HG02610 (cell line): Measurements from ENCODE around the gene RAB40C.

Experiments used
- ATAC-seq: cut with Tn5 transposase; IDR thresholded peaks from one replicate; pipeline ENCODE4 v1.9.1; 2021; ENCODE audit warnings: mild to moderate bottlenecking, moderate library complexity; ENCODE audit not compliant: unreplicated experiment

The RAB40C gene

DNA sequence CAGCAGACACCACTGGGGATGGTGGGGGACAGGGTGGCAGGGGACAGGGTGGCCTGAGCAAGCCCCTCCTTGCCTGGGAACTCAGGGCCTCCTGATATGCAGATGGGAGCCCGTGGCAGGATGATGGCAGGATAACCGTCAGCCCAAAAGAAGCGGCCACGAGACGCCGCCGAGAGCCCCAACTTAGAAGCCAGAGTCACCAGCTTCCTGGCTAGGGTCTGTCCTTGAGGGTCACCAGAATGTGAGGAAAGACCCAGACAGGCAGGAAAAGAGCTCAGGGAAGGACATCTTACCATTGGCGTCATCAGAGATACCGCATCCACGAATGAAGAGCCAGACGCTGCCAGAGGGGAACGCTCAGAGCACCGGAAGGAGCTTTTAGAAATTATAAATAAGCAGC, 19.4 kb downstream of the RAB40C start:
- no peak for ATAC-seq

- ATAC-seq, result no peak
These were observed 20.1 kb downstream of the RAB40C start for GRCh38 chr16:609984-610383.

- no peak for ATAC-seq
These were observed 20.9 kb downstream of the RAB40C start for GRCh38 chr16:610513-611381.

DNA sequence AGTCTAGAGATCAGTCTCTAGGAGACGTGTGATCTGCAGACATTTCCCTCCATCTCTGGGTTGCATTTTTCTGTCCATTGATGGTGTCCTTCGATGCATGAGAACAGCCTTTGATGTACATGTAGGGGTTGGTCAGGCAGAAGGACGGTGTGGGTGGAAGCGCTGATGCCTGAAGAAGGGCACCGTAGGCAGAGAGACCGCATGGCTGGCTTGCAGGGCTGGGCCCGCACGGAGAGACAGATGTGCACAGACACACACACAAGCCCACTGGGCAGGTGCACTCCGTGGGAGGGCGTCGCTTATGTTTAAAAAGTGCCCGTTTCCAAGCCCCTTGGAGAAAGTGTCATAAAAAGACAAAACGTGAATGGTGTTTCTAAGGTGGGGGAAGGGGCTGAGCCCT, 25.3 kb downstream of the RAB40C start:
- no peak for ATAC-seq

GRCh38 chr16:616733-617586, 27.1 kb downstream of the RAB40C start:
- ATAC-seq, result no peak

GRCh38 chr16:617855-618254, 28.0 kb downstream of the RAB40C start:
- no peak for ATAC-seq

DNA sequence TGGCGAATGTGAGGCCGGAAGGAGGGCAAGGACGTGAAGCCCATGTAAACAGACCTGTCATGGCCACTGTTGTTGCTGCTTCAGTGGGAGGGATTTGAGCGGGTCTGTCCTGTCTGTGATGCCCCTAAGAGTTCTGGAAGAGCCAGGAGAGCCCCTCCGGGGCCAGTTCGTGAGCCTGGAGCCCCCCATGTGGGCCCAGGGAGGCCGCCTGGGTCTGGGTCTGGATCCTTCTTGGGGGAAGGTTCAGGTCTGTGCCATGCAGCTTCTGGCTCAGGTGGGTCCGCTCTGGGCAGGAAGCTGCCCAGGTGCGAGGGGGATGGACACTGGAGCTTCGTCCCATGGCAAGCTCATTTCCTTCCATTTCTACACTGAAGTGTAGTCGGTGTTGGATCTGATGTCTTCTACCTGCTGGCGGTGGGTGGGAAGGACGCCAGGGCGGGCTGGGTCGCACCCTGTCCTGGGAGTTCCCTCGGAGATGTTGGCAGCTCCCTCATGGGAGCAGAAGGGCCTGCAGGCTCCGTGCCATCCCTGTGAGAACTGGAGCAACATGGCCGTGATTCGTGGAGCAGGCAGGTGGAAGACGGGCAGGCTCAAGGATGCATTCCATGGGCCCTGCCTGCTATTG, 29.7 kb downstream of the RAB40C start:
- ATAC-seq, result no peak

GRCh38 chr16:620700-621525, 31.0 kb downstream of the RAB40C start:
- ATAC-seq, result no peak

GRCh38 chr16:621526-622105, 31.8 kb downstream of the RAB40C start:
- ATAC-seq, result no peak

GRCh38 chr16:622920-623280, 33.0 kb downstream of the RAB40C start:
- ATAC-seq, result no peak

GRCh38 chr16:624526-625070, 34.7 kb downstream of the RAB40C start:
- ATAC-seq, result no peak

- no peak for ATAC-seq
These were observed 35.5 kb downstream of the RAB40C start for GRCh38 chr16:625117-625976.

DNA sequence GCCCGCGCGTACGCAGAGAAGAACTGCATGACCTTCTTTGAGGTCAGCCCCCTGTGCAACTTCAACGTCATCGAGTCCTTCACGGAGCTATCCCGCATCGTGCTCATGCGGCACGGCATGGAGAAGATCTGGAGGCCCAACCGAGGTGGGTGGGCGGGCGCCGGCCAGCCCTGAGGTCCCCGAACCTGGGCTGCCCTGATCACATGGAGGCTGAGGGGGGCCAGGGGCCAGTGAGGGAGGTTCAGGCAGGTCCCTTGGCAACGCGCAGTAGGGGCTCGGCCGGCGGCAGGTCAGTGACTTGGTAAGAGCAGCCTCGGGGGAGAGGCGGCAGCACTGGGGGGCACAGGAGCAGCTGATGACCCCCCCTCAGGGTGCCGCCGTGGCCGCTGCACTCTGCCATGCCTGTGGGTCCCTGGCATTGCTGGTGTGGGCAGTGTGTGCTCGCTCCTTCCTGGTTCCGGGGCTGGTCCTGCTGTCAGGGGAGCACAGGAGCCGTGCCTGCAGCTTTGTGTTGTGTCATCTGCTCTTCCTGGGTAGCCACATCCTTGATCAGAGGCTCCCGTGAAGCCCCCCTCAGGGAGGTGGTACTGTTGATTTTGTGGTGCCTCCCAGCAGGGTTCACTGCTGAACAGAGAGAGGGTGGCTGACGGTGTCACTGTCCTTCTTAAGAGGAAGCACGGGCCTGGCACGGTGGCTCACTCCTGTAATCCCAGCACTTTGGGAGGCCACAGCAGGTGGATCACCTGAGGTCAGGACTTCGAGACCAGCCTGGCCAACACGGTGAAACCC, 36.3 kb downstream of the RAB40C start:
- no peak for ATAC-seq

DNA sequence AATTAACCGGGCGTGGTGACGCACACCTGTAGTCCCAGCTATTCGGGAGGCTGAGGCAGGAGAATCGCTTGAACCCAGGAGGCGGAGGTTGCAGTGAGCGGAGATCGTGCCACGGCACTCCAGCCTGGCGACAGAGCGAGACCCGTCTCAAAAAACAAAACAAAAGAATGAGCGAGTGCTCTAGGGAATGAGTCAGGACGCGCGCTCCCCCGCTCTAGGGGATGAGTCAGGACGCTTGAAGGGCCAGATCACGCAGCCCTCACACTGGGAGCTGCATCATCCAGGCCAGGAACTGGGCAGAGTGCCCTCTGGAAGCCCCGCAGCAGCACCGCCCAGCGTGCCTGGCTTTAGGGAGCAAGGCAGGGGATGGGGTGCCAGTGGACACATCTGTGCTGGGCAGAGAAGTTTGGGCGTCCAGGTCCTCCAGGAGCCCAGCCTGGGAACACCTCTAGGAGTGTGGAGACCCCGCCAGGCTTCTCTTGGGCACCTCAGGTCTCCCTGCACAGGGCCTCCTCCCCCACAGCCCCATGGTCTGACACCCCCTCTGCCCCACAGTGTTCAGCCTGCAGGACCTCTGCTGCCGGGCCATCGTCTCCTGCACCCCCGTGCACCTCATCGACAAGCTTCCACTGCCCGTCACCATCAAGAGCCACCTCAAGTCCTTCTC, 37.1 kb downstream of the RAB40C start:
- ATAC-seq, result no peak

GRCh38 chr16:627454-628239, 37.8 kb downstream of the RAB40C start:
- no peak for ATAC-seq

DNA sequence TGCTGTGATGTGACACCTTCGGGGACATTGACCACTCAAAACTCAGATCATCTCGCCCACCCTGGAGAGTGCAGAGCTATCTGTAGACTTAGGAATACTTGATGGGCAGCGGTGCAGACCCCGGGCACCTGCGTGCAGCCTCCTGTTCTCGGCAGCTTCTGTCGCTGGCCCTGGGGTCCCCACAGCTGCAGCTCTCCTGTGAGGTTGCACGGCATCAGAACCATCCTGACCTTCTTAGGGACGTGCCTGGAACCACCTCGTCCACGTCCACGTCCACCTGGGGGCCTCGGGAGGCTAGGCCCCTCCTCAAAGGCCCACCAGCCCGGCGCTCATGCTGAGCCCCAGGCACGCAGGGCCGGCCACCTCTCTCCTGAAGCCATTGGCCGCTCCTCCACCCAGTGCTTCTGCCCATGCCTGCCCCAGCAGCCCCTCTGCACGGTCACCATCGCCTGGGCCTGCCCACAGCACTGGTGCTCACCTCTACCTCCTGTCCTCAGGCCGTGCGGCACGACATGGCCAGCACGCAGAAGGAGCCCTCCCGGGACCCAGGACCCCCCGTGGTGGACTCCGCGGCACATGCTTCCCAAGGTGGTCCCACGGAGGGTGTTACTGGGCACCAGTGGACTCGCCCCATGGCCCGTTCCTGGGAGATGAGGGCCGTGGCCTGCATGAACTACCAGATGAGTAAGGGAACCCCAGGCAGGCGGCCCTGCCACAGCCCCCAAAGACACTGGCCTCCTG, 38.6 kb downstream of the RAB40C start:
- no peak for ATAC-seq
